HG02981 (cell line): Measurements from ENCODE around the gene FBN1.

Source experiments
- ATAC-seq: cut with Tn5 transposase; IDR thresholded peaks from one replicate; pipeline ENCODE4 v1.9.1; 2021; ENCODE audit warnings: mild to moderate bottlenecking, moderate library complexity; ENCODE audit not compliant: unreplicated experiment

FBN1 gene

GRCh38 chr15:48645558-48646330 is at the start of gene FBN1:
FBN1 (minus strand) TSS chr15:48645709; CDS start chr15:48644769, 940 bp downstream.
- peak; percentile 70 for ATAC-seq

GRCh38 chr15:48693484-48693883 is 48.0 kb upstream of the FBN1 start:
- ATAC-seq, result no peak

- ATAC-seq, result no peak
Measured at GRCh38 chr15:48688493-48688892, 43.0 kb upstream of the FBN1 start.

- ATAC-seq, result no peak
Measured at GRCh38 chr15:48683991-48684765, 38.7 kb upstream of the FBN1 start.

- no peak for ATAC-seq
Measured at GRCh38 chr15:48682942-48683651, 37.6 kb upstream of the FBN1 start.

GRCh38 chr15:48681353-48681752 is 35.8 kb upstream of the FBN1 start:
- ATAC-seq, result no peak

- ATAC-seq, result no peak
Measured at GRCh38 chr15:48680841-48681240, 35.3 kb upstream of the FBN1 start.

GRCh38 chr15:48679952-48680351 is 34.4 kb upstream of the FBN1 start:
- no peak for ATAC-seq

GRCh38 chr15:48678851-48679250 is 33.3 kb upstream of the FBN1 start:
- ATAC-seq, result no peak

- ATAC-seq, result no peak
Measured at GRCh38 chr15:48677821-48678220, 32.3 kb upstream of the FBN1 start.

- ATAC-seq, result no peak
Measured at GRCh38 chr15:48675436-48675835, 29.9 kb upstream of the FBN1 start.

GRCh38 chr15:48674876-48675275 is 29.4 kb upstream of the FBN1 start:
- no peak for ATAC-seq

- no peak for ATAC-seq
Measured at GRCh38 chr15:48672206-48672605, 26.7 kb upstream of the FBN1 start.

- no peak for ATAC-seq
Measured at GRCh38 chr15:48671103-48672022, 25.9 kb upstream of the FBN1 start.

- ATAC-seq, result no peak
Measured at GRCh38 chr15:48667701-48668100, 22.2 kb upstream of the FBN1 start.

- no peak for ATAC-seq
Measured at GRCh38 chr15:48664436-48664835, 18.9 kb upstream of the FBN1 start.

- ATAC-seq, result no peak
Measured at GRCh38 chr15:48657950-48658591, 12.6 kb upstream of the FBN1 start.

- ATAC-seq, result no peak
Measured at GRCh38 chr15:48654801-48655200, 9.3 kb upstream of the FBN1 start.

GRCh38 chr15:48653913-48654670 is 8.6 kb upstream of the FBN1 start:
- ATAC-seq, result no peak
